RWPE2 (cell line): ENCODE data around the gene GABRD.

Source experiments
- ATAC-seq: fragments of 200-7000 bp; cut with Tn5 transposase; 3 replicates; pipeline ENCODE4 v1.9.1; 2021; ENCODE audit warnings: low read depth
- DNase-seq: peaks from one replicate; pipeline ENCODE4 v3.0.0-alpha.2; 2020; ENCODE audit warnings: low spot score
- H3K27ac ChIP-seq: fragments of 450-650 bp; 2 replicates; pipeline ENCODE4 v1.5.1; 2017; ENCODE audit warnings: mild to moderate bottlenecking; ENCODE audit not compliant: poor library complexity, severe bottlenecking
- H3K27me3 ChIP-seq: fragments of 250-450 bp; sonication (Bioruptor Pico); 2 replicates; pipeline ENCODE4 v1.5.1; 2021; ENCODE audit warnings: mild to moderate bottlenecking, moderate library complexity; ENCODE audit not compliant: insufficient read depth, poor library complexity, severe bottlenecking
- H3K36me3 ChIP-seq: fragments of 250-450 bp; sonication (Bioruptor Pico); 2 replicates; pipeline ENCODE4 v1.5.1; 2020; ENCODE audit warnings: low read depth, mild to moderate bottlenecking, moderate library complexity
- H3K4me1 ChIP-seq: fragments of 250-450 bp; sonication (Bioruptor Pico); 2 replicates; pipeline ENCODE4 v1.5.1; 2021; ENCODE audit warnings: mild to moderate bottlenecking, moderate library complexity; ENCODE audit not compliant: insufficient read depth, poor library complexity, severe bottlenecking
- H3K4me3 ChIP-seq: fragments of 250-450 bp; sonication (Bioruptor Pico); 2 replicates; pipeline ENCODE4 v1.5.1; 2021; ENCODE audit warnings: mild to moderate bottlenecking, moderate library complexity; ENCODE audit not compliant: severe bottlenecking
- H3K9me3 ChIP-seq: fragments of 250-450 bp; sonication (Bioruptor Pico); 2 replicates; pipeline ENCODE4 v1.5.1; 2021; ENCODE audit warnings: mild to moderate bottlenecking, moderate library complexity; ENCODE audit not compliant: severe bottlenecking
- TF ChIP-seq, protein P1 (sequence below): fragments of 450-650 bp; IDR thresholded peaks from one replicate; pipeline ENCODE4 v1.5.1; 2017; ENCODE audit warnings: mild to moderate bottlenecking, moderate library complexity; ENCODE audit not compliant: poor library complexity, severe bottlenecking

Gene GABRD

DNA sequence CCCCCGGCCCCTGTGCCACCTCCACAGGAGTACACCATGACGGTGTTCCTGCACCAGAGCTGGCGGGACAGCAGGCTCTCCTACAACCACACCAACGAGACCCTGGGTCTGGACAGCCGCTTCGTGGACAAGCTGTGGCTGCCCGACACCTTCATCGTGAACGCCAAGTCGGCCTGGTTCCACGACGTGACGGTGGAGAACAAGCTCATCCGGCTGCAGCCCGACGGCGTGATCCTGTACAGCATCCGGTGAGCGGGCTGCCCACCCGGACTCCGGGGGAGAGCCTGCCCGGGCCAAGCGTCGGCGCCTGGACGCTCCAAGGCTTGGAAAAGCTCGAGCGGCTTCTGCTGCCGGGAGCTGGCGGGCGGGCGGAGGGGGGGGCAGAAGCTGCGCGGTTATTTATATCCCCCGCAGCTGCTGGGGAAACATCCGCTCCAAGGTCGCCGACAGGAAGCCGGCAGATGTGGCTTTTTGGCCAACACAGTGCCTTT, 6.4 kb downstream of the GABRD start:
- TF ChIP-seq, protein P1, sequence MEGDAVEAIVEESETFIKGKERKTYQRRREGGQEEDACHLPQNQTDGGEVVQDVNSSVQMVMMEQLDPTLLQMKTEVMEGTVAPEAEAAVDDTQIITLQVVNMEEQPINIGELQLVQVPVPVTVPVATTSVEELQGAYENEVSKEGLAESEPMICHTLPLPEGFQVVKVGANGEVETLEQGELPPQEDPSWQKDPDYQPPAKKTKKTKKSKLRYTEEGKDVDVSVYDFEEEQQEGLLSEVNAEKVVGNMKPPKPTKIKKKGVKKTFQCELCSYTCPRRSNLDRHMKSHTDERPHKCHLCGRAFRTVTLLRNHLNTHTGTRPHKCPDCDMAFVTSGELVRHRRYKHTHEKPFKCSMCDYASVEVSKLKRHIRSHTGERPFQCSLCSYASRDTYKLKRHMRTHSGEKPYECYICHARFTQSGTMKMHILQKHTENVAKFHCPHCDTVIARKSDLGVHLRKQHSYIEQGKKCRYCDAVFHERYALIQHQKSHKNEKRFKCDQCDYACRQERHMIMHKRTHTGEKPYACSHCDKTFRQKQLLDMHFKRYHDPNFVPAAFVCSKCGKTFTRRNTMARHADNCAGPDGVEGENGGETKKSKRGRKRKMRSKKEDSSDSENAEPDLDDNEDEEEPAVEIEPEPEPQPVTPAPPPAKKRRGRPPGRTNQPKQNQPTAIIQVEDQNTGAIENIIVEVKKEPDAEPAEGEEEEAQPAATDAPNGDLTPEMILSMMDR = no peak
- Histone ChIP-seq H3K4me3 (no peak overlapping the region), H3K27ac (no peak overlapping the region), H3K4me1 (no peaks in the 10 kb centered on the region), H3K9me3 (no peaks in the 10 kb centered on the region), H3K27me3 (peaks cover 30% of the 10 kb centered on the region), H3K36me3 (no peaks in the 10 kb centered on the region)
- ATAC-seq = no peak
- no peak for DNase-seq

DNA sequence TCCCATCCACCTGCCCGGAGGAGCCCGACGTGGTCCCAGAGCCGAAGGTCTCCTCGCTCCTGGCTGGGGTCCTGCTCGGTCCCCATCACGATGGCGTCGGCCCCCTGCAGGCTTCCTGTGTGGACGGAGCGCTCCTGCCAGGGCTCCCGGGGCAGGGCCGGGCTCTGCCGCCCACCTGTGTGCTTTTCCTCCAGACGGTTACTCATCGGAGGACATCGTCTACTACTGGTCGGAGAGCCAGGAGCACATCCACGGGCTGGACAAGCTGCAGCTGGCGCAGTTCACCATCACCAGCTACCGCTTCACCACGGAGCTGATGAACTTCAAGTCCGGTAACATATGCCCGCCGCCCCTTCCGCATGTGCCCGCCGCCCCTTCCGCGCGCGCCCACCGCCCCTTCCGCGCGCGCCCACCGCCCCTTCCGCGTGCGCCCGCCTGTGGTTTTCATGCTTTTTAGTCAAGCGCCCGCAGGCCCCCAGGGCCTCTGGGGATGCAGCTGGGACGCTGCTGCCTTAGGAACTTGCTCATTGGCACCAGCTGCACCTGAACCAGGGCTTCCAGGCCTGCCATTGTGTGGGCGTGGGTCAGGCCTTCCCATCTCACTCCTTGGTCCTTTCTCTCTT, 8.9 kb downstream of the GABRD start:
- Histone ChIP-seq H3K4me3 (no peak overlapping the region), H3K27me3 (peaks cover 8% of the 10 kb centered on the region), H3K9me3 (no peaks in the 10 kb centered on the region), H3K4me1 (no peaks in the 10 kb centered on the region), H3K27ac (no peak overlapping the region), H3K36me3 (no peaks in the 10 kb centered on the region)
- TF ChIP-seq, protein P1 = no peak
- ATAC-seq (no peak), DNase-seq (no peak)

DNA sequence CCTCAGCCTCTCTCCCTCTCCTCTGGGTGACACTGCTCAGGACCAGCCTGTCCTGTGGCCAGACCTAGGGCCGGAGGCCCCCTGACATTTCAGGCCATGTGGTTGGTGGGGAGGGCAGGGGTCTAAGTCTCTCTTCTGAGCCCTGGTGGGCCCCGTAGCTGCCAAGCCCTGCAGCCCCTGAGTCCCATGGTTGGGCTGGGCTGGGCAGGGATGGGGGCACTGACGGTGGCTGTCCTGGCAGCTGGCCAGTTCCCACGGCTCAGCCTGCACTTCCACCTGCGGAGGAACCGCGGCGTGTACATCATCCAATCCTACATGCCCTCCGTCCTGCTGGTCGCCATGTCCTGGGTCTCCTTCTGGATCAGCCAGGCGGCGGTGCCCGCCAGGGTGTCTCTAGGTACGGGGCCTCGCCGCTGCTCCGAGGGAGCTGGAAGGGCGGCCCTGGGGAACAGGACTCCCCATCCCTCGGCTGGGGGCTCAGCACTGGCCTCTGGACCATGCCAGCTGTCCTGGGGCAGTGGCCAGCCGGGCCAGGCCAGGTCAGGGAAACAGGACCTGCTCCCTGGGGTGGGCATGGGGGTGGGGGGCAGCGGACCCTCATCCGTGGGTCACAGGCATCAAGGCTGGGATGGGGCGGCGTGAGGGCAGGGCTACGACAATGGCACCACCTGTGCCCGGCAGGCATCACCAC, 9.9 kb downstream of the GABRD start:
- Histone ChIP-seq H3K36me3 (no peaks in the 10 kb centered on the region), H3K27ac (no peak overlapping the region), H3K9me3 (no peaks in the 10 kb centered on the region), H3K27me3 (peaks cover 8% of the 10 kb centered on the region), H3K4me1 (no peaks in the 10 kb centered on the region), H3K4me3 (no peak overlapping the region)
- ATAC-seq = no peak
- DNase-seq = no peak
- TF ChIP-seq, protein P1 = no peak

DNA sequence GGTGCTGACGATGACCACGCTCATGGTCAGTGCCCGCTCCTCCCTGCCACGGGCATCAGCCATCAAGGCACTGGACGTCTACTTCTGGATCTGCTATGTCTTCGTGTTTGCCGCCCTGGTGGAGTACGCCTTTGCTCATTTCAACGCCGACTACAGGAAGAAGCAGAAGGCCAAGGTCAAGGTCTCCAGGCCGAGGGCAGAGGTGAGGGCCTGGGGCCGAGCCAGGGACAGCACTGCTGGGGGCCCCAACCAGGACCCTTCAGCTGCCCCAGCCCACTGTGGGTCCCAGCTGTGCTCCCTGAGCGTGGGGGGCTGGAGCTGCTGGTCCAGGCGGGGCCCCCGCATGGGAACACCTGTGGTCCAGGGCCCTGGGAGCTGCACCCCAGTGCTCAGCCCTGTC, 10.4 kb downstream of the GABRD start:
- Histone ChIP-seq H3K36me3 (no peaks in the 10 kb centered on the region), H3K27ac (no peak overlapping the region), H3K27me3 (peaks cover 8% of the 10 kb centered on the region), H3K4me1 (no peaks in the 10 kb centered on the region), H3K4me3 (no peak overlapping the region), H3K9me3 (no peaks in the 10 kb centered on the region)
- ATAC-seq = no peak
- TF ChIP-seq, protein P1 = no peak
- DNase-seq = no peak
